K562 (cell line): ENCODE data around the gene GCSAM. TPM values are rescaled to one million over a fixed set of nuclear protein-coding genes. Genes with fewer than 3 reads are reported as not detected.

Experiments used
- CSDE1 ChIP-seq, 2 experiments: fragments of 450-650 bp; IDR thresholded peaks; 2 replicates each; pipeline ENCODE4 v1.6.1; 2016; ENCODE audit warnings: mild to moderate bottlenecking in 1 of 2
- E2F6 ChIP-seq, 2 experiments: IDR thresholded peaks; 2 replicates each; pipeline ENCODE4 v1.6.1; 2011; ENCODE audit warnings: borderline replicate concordance in 1 of 2, control low read depth in 1 of 2, low read depth in 1 of 2, low read length in 1 of 2, mild to moderate bottlenecking in 1 of 2, mixed read lengths in 1 of 2, moderate library complexity in 1 of 2; ENCODE audit not compliant: insufficient read depth in 1 of 2, insufficient read length in 1 of 2, poor library complexity in 1 of 2, severe bottlenecking in 1 of 2; ENCODE audit errors: extremely low read depth in 1 of 2
- FIP1L1 ChIP-seq: fragments of 200-400 bp; formaldehyde crosslinking; IDR thresholded peaks from 2 replicates; pipeline ENCODE4 v1.6.1; 2018; ENCODE audit warnings: mild to moderate bottlenecking, low read depth, low read length; ENCODE audit not compliant: poor library complexity, severe bottlenecking
- FOXJ2 ChIP-seq: fragments of 200-800 bp; sonication (Bioruptor generic); IDR thresholded peaks from 2 replicates; pipeline ENCODE4 v1.6.1; 2016; ENCODE audit warnings: missing genetic modification characterization, missing compliant biosample characterization
- L3MBTL2 ChIP-seq: fragments of 450-650 bp; IDR thresholded peaks from 2 replicates; pipeline ENCODE4 v1.6.1; 2016; ENCODE audit warnings: mild to moderate bottlenecking, moderate library complexity
- RBM25 ChIP-seq: fragments of 200-400 bp; formaldehyde crosslinking; IDR thresholded peaks from 2 replicates; pipeline ENCODE4 v1.6.1; 2018; ENCODE audit warnings: low read length, low read depth, moderate library complexity; ENCODE audit not compliant: severe bottlenecking
- SMC3 ChIP-seq: conservative IDR thresholded peaks from 2 replicates; pipeline ENCODE4 v1.6.1; 2011; ENCODE audit warnings: low read depth, low read length, improper control_type of control experiment; ENCODE audit not compliant: insufficient read depth
- TBP ChIP-seq: optimal IDR thresholded peaks from 2 replicates; pipeline ENCODE3; 2011; ENCODE audit warnings: low read depth, low read length, improper control_type of control experiment
- ZNF12 ChIP-seq: sonication (generic); formaldehyde crosslinking; IDR thresholded peaks from 2 replicates; pipeline ENCODE4 v1.4.0; 2020; ENCODE audit warnings: mild to moderate bottlenecking, missing genetic modification reagents
- ZNF23 ChIP-seq: fragments of 250-450 bp; sonication (Bioruptor Pico); IDR thresholded peaks from 2 replicates; pipeline ENCODE4 v1.4.0; 2020; ENCODE audit warnings: mild to moderate bottlenecking
- ZNF398 ChIP-seq: fragments of 250-450 bp; sonication (Bioruptor Pico); IDR thresholded peaks from 2 replicates; pipeline ENCODE4 v1.8.0; 2021; ENCODE audit warnings: moderate library complexity, mild to moderate bottlenecking, inconsistent platforms
- ZNF764 ChIP-seq: fragments of 250-450 bp; sonication (Bioruptor Pico); IDR thresholded peaks from 2 replicates; pipeline ENCODE4 v1.4.0; 2020; ENCODE audit warnings: low read depth, mild to moderate bottlenecking, moderate library complexity
- polyA plus RNA-seq, 8 experiments: library from polyadenylated mRNA; depleted of rRNA in 4 of 8; stranded (reverse) in 5 of 8; unstranded in 3 of 8; fragments of >200 nt; fragmentation: Nextera tagmentation in 2 of 8; fragmentation: Illumina TruSeq in 1 of 8; extraction: Ambion mirVana in 2 of 8; extraction: Trizol in 1 of 8; gene quantifications; 2 replicates each; pipeline versions ENCODE4 v1.2.1 to v1.2.3, GENCODE V29; 2011 to 2014; ENCODE audit warnings: inconsistent platforms in 1 of 8, missing spikeins in 1 of 8
- total RNA-seq, 7 experiments: library from RNA; depleted of rRNA in 6 of 7; stranded (reverse); fragments of >200 nt in 6 of 7; fragmentation: Illumina TruSeq in 2 of 7; extraction: Trizol in 2 of 7; gene quantifications; 2 replicates each; pipeline versions ENCODE4 v1.2.1 to v1.2.3, GENCODE V29; 2011 to 2021; ENCODE audit warnings: low replicate concordance in 1 of 7
- TF ChIP-seq, protein P1 (sequence below), 2 experiments: fragments of 450-650 bp; conservative IDR thresholded peaks; 2 replicates each; pipeline ENCODE4 v1.6.1; 2017; ENCODE audit warnings: mild to moderate bottlenecking in 2 of 2, moderate library complexity in 2 of 2
- TF ChIP-seq, protein P2 (sequence below): fragments of 450-650 bp; IDR thresholded peaks from 2 replicates; pipeline ENCODE4 v1.6.1; 2016; ENCODE audit warnings: borderline replicate concordance
- TF ChIP-seq, protein P3 (sequence below), 3 experiments: IDR thresholded peaks in 2 of 3; conservative IDR thresholded peaks in 1 of 3; 2 replicates each; pipeline ENCODE4 v1.5.1; 2011 to 2012; ENCODE audit warnings: low read length in 3 of 3, mild to moderate bottlenecking in 3 of 3, control low read depth in 2 of 3, improper control_type of control experiment in 1 of 3, inconsistent platforms in 1 of 3, low read depth in 1 of 3, mixed read lengths in 1 of 3, moderate library complexity in 1 of 3; ENCODE audit not compliant: insufficient read depth in 2 of 3
- TF ChIP-seq, protein P4 (sequence below): sonication (generic); formaldehyde crosslinking; IDR thresholded peaks from 2 replicates; pipeline ENCODE4 v1.8.0; 2022; ENCODE audit warnings: mild to moderate bottlenecking, low read depth, missing genetic modification reagents

The GCSAM gene
- total and polyA plus RNA-seq, 9 of the 15 experiments (the other 6 are each of a cell fraction or from before 2014, with no cell fraction given) = 0.10 TPM; not detected in 8

DNA sequence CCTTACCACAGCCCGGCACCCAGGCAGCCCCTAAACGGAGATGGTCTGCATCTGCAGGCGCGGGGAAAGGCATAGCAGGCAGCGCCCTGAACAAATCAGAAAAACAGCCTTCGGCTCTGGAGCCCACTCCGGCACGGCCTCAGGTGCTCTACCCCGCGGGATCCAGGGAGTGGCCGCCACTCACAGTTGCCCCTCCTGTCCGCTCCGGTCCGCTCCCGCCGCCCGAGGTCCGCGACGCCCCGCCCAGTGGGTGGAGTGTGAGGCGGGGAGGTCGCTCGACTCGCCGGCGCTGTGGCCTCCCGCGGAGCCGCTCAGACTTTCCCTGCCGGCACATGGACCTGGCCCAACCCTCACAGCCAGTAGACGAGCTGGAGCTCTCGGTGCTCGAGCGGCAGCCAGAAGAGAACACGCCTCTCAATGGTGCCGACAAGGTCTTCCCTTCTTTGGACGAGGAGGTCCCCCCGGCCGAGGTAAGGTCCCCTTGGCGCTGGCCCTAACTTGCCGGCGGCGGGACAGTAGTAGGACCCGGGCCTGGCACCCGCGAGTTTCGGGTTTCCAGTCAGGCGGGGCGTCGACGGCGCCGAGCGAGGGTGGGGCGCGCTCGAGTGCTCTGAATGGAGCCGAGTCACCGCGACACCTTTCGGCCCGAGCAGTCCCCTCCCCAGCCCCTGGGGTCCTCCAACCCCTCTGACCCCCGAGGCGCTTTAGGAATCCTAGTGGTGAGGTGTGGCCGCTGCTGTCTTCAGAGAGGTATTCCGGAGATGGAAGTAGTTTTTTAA, 46.8 kb downstream of the GCSAM start, which contains the start of gene C3orf52 (continued):
- TF ChIP-seq, protein P1, sequence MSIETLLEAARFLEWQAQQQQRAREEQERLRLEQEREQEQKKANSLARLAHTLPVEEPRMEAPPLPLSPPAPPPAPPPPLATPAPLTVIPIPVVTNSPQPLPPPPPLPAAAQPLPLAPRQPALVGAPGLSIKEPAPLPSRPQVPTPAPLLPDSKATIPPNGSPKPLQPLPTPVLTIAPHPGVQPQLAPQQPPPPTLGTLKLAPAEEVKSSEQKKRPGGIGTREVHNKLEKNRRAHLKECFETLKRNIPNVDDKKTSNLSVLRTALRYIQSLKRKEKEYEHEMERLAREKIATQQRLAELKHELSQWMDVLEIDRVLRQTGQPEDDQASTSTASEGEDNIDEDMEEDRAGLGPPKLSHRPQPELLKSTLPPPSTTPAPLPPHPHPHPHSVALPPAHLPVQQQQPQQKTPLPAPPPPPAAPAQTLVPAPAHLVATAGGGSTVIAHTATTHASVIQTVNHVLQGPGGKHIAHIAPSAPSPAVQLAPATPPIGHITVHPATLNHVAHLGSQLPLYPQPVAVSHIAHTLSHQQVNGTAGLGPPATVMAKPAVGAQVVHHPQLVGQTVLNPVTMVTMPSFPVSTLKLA (conservative IDR thresholded peaks at IDR 0.05) = peak; percentile 51 to 76; a peak in 3 of 4 replicates
- TF ChIP-seq ZNF12 = no peak
- peak; percentile 86 to 91 for TF ChIP-seq E2F6 (IDR thresholded peaks at IDR 0.05; ENCODE audit: borderline replicate concordance in 1 of 2, extremely low read depth in 1 of 2, insufficient read depth in 1 of 2, insufficient read length in 1 of 2, low read depth in 1 of 2, low read length in 1 of 2, poor library complexity in 1 of 2, severe bottlenecking in 1 of 2)
- no peak for TF ChIP-seq ZNF764 (CRISPR knock-in tag)
- TF ChIP-seq FOXJ2 (tag) = no peak
- TF ChIP-seq RBM25 = no peak
- no peak for TF ChIP-seq ZNF398
- TF ChIP-seq ZNF23 (CRISPR knock-in tag) = no peak
- TF ChIP-seq, protein P2, sequence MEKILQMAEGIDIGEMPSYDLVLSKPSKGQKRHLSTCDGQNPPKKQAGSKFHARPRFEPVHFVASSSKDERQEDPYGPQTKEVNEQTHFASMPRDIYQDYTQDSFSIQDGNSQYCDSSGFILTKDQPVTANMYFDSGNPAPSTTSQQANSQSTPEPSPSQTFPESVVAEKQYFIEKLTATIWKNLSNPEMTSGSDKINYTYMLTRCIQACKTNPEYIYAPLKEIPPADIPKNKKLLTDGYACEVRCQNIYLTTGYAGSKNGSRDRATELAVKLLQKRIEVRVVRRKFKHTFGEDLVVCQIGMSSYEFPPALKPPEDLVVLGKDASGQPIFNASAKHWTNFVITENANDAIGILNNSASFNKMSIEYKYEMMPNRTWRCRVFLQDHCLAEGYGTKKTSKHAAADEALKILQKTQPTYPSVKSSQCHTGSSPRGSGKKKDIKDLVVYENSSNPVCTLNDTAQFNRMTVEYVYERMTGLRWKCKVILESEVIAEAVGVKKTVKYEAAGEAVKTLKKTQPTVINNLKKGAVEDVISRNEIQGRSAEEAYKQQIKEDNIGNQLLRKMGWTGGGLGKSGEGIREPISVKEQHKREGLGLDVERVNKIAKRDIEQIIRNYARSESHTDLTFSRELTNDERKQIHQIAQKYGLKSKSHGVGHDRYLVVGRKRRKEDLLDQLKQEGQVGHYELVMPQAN = peak; percentile 33; the same call in 1 of the 2 replicates
- no peak for TF ChIP-seq CSDE1 (IDR thresholded peaks at IDR 0.05)
- no peak for TF ChIP-seq SMC3
- TF ChIP-seq FIP1L1 = no peak
- TF ChIP-seq L3MBTL2 = peak; percentile 96
- TF ChIP-seq, protein P3, sequence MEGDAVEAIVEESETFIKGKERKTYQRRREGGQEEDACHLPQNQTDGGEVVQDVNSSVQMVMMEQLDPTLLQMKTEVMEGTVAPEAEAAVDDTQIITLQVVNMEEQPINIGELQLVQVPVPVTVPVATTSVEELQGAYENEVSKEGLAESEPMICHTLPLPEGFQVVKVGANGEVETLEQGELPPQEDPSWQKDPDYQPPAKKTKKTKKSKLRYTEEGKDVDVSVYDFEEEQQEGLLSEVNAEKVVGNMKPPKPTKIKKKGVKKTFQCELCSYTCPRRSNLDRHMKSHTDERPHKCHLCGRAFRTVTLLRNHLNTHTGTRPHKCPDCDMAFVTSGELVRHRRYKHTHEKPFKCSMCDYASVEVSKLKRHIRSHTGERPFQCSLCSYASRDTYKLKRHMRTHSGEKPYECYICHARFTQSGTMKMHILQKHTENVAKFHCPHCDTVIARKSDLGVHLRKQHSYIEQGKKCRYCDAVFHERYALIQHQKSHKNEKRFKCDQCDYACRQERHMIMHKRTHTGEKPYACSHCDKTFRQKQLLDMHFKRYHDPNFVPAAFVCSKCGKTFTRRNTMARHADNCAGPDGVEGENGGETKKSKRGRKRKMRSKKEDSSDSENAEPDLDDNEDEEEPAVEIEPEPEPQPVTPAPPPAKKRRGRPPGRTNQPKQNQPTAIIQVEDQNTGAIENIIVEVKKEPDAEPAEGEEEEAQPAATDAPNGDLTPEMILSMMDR (IDR thresholded peaks at IDR 0.05 in 2 of 3, conservative IDR thresholded peaks at IDR 0.05 in 1 of 3; ENCODE audit: insufficient read depth in 2 of 3, low read depth in 1 of 3, low read length in 3 of 3) = 0 out of 6 replicates have a peak, but pooled peaks of 1 of the 3 experiments have one; percentile 3
- TF ChIP-seq, protein P4, sequence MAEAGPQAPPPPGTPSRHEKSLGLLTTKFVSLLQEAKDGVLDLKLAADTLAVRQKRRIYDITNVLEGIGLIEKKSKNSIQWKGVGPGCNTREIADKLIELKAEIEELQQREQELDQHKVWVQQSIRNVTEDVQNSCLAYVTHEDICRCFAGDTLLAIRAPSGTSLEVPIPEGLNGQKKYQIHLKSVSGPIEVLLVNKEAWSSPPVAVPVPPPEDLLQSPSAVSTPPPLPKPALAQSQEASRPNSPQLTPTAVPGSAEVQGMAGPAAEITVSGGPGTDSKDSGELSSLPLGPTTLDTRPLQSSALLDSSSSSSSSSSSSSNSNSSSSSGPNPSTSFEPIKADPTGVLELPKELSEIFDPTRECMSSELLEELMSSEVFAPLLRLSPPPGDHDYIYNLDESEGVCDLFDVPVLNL (CRISPR knock-in tag) = no peak
- peak; percentile 44 for TF ChIP-seq TBP
